ENCODE results near the gene HNMT.

The HNMT gene

GRCh38 chr2:138012082-138012481, 47.8 kb downstream of the HNMT start:
- ChIA-PET CTCF (no interaction called here), POLR2A (no interaction called here)
- Histone ChIP-seq H3K4me1 (ENCODE audit: control insufficient read depth, insufficient read depth, low read length) (no peaks in the 10 kb centered on the region), H3K36me3 (ENCODE audit: control insufficient read depth in 2 of 2, insufficient read depth in 1 of 2, low read length in 2 of 2) (no peaks in the 10 kb centered on the region), H3K4me3 (ENCODE audit: low read depth, low read length) (no peak overlapping the region), H3K27ac (ENCODE audit: extremely low read depth, low read depth, low read length) (no peak overlapping the region), H3K9me3 (ENCODE audit: control insufficient read depth, insufficient read depth, low read depth, low read length) (no peaks in the 10 kb centered on the region)
- TF ChIP-seq ZNF214 (tag by site-specific recombination; IDR thresholded peaks at IDR 0.05; ENCODE audit: borderline replicate concordance) (no peak), KLF8 (tag by site-specific recombination; IDR thresholded peaks at IDR 0.05) (no peak), ZBTB20 (tag by site-specific recombination; IDR thresholded peaks at IDR 0.05) (no peak), ZNF354C (tag by site-specific recombination; IDR thresholded peaks at IDR 0.05; ENCODE audit: borderline replicate concordance, low read depth) (no peak), ZNF24 (tag by site-specific recombination; IDR thresholded peaks at IDR 0.05) (no peak), EGR2 (tag by site-specific recombination; IDR thresholded peaks at IDR 0.05; ENCODE audit: low read depth) (no peak), ZNF280C (tag by site-specific recombination; IDR thresholded peaks at IDR 0.05) (no peak), ZNF561 (tag by site-specific recombination; IDR thresholded peaks at IDR 0.05; ENCODE audit: borderline replicate concordance) (no peak)
- TF ChIP-seq, protein P1, sequence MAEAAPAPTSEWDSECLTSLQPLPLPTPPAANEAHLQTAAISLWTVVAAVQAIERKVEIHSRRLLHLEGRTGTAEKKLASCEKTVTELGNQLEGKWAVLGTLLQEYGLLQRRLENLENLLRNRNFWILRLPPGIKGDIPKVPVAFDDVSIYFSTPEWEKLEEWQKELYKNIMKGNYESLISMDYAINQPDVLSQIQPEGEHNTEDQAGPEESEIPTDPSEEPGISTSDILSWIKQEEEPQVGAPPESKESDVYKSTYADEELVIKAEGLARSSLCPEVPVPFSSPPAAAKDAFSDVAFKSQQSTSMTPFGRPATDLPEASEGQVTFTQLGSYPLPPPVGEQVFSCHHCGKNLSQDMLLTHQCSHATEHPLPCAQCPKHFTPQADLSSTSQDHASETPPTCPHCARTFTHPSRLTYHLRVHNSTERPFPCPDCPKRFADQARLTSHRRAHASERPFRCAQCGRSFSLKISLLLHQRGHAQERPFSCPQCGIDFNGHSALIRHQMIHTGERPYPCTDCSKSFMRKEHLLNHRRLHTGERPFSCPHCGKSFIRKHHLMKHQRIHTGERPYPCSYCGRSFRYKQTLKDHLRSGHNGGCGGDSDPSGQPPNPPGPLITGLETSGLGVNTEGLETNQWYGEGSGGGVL (tag by site-specific recombination; IDR thresholded peaks at IDR 0.05): no peak
- TF ChIP-seq, protein P2, sequence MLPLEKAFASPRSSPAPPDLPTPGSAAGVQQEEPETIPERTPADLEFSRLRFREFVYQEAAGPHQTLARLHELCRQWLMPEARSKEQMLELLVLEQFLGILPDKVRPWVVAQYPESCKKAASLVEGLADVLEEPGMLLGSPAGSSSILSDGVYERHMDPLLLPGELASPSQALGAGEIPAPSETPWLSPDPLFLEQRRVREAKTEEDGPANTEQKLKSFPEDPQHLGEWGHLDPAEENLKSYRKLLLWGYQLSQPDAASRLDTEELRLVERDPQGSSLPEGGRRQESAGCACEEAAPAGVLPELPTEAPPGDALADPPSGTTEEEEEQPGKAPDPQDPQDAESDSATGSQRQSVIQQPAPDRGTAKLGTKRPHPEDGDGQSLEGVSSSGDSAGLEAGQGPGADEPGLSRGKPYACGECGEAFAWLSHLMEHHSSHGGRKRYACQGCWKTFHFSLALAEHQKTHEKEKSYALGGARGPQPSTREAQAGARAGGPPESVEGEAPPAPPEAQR (tag by site-specific recombination; IDR thresholded peaks at IDR 0.05): no peak
- TF ChIP-seq, protein P3, sequence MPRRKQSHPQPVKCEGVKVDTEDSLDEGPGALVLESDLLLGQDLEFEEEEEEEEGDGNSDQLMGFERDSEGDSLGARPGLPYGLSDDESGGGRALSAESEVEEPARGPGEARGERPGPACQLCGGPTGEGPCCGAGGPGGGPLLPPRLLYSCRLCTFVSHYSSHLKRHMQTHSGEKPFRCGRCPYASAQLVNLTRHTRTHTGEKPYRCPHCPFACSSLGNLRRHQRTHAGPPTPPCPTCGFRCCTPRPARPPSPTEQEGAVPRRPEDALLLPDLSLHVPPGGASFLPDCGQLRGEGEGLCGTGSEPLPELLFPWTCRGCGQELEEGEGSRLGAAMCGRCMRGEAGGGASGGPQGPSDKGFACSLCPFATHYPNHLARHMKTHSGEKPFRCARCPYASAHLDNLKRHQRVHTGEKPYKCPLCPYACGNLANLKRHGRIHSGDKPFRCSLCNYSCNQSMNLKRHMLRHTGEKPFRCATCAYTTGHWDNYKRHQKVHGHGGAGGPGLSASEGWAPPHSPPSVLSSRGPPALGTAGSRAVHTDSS (tag by site-specific recombination; IDR thresholded peaks at IDR 0.05): no peak

- no peaks in the 10 kb centered on the region for H3K9me3 ChIP-seq (ENCODE audit: control insufficient read depth, insufficient read depth, low read depth, low read length)
- no peaks in the 10 kb centered on the region for H3K4me1 ChIP-seq (ENCODE audit: control insufficient read depth, insufficient read depth, low read length)
- no peak overlapping the region for H3K4me3 ChIP-seq (ENCODE audit: low read depth, low read length)
- peak; percentile 20; the same call in 1 of the 2 replicates for TF ChIP-seq SCRT2 (tag by site-specific recombination; IDR thresholded peaks at IDR 0.05)
- TF ChIP-seq, protein P4, sequence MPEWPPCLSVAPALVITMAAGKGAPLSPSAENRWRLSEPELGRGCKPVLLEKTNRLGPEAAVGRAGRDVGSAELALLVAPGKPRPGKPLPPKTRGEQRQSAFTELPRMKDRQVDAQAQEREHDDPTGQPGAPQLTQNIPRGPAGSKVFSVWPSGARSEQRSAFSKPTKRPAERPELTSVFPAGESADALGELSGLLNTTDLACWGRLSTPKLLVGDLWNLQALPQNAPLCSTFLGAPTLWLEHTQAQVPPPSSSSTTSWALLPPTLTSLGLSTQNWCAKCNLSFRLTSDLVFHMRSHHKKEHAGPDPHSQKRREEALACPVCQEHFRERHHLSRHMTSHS (tag by site-specific recombination; IDR thresholded peaks at IDR 0.05): no peak
- CTCF ChIA-PET: no interaction called here
- POLR2A ChIA-PET: no interaction called here
- H3K27ac ChIP-seq (ENCODE audit: extremely low read depth, low read depth, low read length): no peak overlapping the region
- no peaks in the 10 kb centered on the region for H3K36me3 ChIP-seq (ENCODE audit: control insufficient read depth in 2 of 2, insufficient read depth in 1 of 2, low read length in 2 of 2)
Observed at GRCh38 chr2:138012968-138013367, 48.7 kb downstream of the HNMT start.

DNA sequence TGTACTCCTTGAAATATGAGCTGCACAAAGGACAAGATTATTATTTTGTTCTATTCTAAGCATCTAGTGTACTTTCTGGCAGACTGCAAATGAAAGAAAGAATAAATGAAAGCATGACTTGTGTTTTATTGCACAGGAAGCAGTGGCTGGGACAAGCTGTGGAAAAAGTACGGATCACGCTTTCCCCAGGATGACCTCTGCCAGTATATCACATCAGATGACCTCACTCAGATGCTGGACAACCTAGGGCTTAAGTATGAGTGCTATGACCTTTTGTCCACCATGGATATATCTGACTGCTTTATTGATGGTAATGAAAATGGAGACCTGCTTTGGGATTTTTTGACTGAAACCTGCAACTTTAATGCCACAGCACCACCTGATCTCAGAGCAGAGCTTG, 49.4 kb downstream of the HNMT start:
- H3K36me3 ChIP-seq (ENCODE audit: control insufficient read depth in 2 of 2, insufficient read depth in 1 of 2, low read length in 2 of 2): no peaks in the 10 kb centered on the region

More for the DNA sequence above, 49.4 kb downstream of the HNMT start:
- ChIA-PET CTCF (no interaction called here), POLR2A (no interaction called here)
- no peak overlapping the region for H3K27ac ChIP-seq (ENCODE audit: extremely low read depth, low read depth, low read length)
- H3K4me3 ChIP-seq (ENCODE audit: low read depth, low read length): no peak overlapping the region
- H3K4me1 ChIP-seq (ENCODE audit: control insufficient read depth, insufficient read depth, low read length): no peaks in the 10 kb centered on the region
- H3K9me3 ChIP-seq (ENCODE audit: control insufficient read depth, insufficient read depth, low read depth, low read length): no peaks in the 10 kb centered on the region
- TF ChIP-seq ZNF214 (tag by site-specific recombination; IDR thresholded peaks at IDR 0.05; ENCODE audit: borderline replicate concordance) (no peak), ZNF529 (tag by site-specific recombination; IDR thresholded peaks at IDR 0.05; ENCODE audit: insufficient replicate concordance) (no peak), ZBTB17 (tag by site-specific recombination; IDR thresholded peaks at IDR 0.05) (no peak)
